Thyroid gland (tissue), 4 donors: ENCODE measurements around the gene POMGNT1.

Experiments used
- CTCF ChIP-seq, 6 experiments: fragments of 200-600 bp in 3 of 6; fragments of 450-650 bp in 3 of 6; sonication (generic) in 3 of 6; IDR thresholded peaks; one replicate each; pipeline ENCODE4 v1.5.1; 2016 to 2019; ENCODE audit warnings: antibody characterized with exemption in 6 of 6, mild to moderate bottlenecking in 2 of 6, inconsistent platforms in 1 of 6, moderate library complexity in 1 of 6
- POLR2A ChIP-seq, 2 donors: fragments of 450-650 bp; IDR thresholded peaks; one replicate each; pipeline ENCODE4 v1.6.1; 2017; ENCODE audit warnings: antibody characterized with exemption in 2 of 2, mild to moderate bottlenecking in 2 of 2, moderate library complexity in 1 of 2

DNA sequence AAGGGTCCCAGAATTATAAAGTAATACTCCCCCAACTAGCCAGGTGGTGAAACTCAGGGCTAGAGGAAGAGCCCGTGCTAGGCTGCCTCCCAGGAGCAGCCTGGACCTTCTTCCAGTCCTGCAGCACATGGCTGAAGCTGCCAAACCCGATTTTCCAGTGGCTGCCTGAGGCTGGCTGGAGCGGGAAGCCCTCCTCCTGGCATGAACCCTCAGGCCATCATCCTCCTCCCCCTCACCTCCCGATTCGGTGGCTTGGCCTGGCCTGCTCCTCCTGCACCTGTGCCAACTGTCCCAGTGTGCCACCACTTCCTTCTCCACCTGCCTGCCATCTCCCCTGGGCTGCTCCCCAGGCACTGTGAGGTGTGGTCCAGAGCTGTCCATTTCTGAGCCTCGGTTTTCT is 26.4 kb downstream of the POMGNT1 start:
- peak in 2 of 6 experiments; percentile 12 for TF ChIP-seq CTCF (IDR thresholded peaks at IDR 0.05)
- TF ChIP-seq POLR2A (IDR thresholded peaks at IDR 0.05), result peak in 1 of 2 donors; percentile 54
